ENCODE measurements around the gene NARF.

Gene NARF

GRCh38 chr17:82470065-82470464, 11.5 kb downstream of the NARF start:
- in situ Hi-C loops (cut with HindIII; ENCODE audit: low sequenced_read_pairs) = no loop called here
- no peak for TF ChIP-seq CTCF (IDR thresholded peaks at IDR 0.05; ENCODE audit: low read depth, low read length, missing control alignments)
- H3K4me3 ChIP-seq (ENCODE audit: low read depth, low read length) = no peak overlapping the region
- no peak for DNase-seq (ENCODE audit: low read depth)

GRCh38 chr17:82474223-82475010, 15.9 kb downstream of the NARF start:
- DNase-seq (ENCODE audit: low read depth) = no peak
- in situ Hi-C loops (cut with HindIII; ENCODE audit: low sequenced_read_pairs) = no loop called here
- no peak for TF ChIP-seq CTCF (IDR thresholded peaks at IDR 0.05; ENCODE audit: low read depth, low read length, missing control alignments)
- H3K4me3 ChIP-seq (ENCODE audit: low read depth, low read length) = no peak overlapping the region

- in situ Hi-C loops (cut with HindIII; ENCODE audit: low sequenced_read_pairs) = no loop called here
- DNase-seq (ENCODE audit: low read depth) = no peak
- no peak overlapping the region for H3K4me3 ChIP-seq (ENCODE audit: low read depth, low read length)
- no peak for TF ChIP-seq CTCF (IDR thresholded peaks at IDR 0.05; ENCODE audit: low read depth, low read length, missing control alignments)
Measured at GRCh38 chr17:82475458-82475857, 16.9 kb downstream of the NARF start.

GRCh38 chr17:82477934-82478333, 19.4 kb downstream of the NARF start:
- no peak overlapping the region for H3K4me3 ChIP-seq (ENCODE audit: low read depth, low read length)
- no peak for TF ChIP-seq CTCF (IDR thresholded peaks at IDR 0.05; ENCODE audit: low read depth, low read length, missing control alignments)
- no peak for DNase-seq (ENCODE audit: low read depth)
- in situ Hi-C loops (cut with HindIII; ENCODE audit: low sequenced_read_pairs) = no loop called here

GRCh38 chr17:82479602-82480001, 21.1 kb downstream of the NARF start:
- no peak for TF ChIP-seq CTCF (IDR thresholded peaks at IDR 0.05; ENCODE audit: low read depth, low read length, missing control alignments)
- in situ Hi-C loops (cut with HindIII; ENCODE audit: low sequenced_read_pairs) = loop anchor here (10.0 kb wide), 1 partner anchor 65 kb away; no protein-coding TSS in a partner anchor
- no peak for DNase-seq (ENCODE audit: low read depth)
- no peak overlapping the region for H3K4me3 ChIP-seq (ENCODE audit: low read depth, low read length)

GRCh38 chr17:82480318-82480717, 21.8 kb downstream of the NARF start:
- H3K4me3 ChIP-seq (ENCODE audit: low read depth, low read length) = no peak overlapping the region
- in situ Hi-C loops (cut with HindIII; ENCODE audit: low sequenced_read_pairs) = loop anchor here (10.0 kb wide), 1 partner anchor 64 kb away; no protein-coding TSS in a partner anchor
- DNase-seq (ENCODE audit: low read depth) = no peak
- no peak for TF ChIP-seq CTCF (IDR thresholded peaks at IDR 0.05; ENCODE audit: low read depth, low read length, missing control alignments)
